COLO668 (cell line): ENCODE data around the gene MESD.

Source experiments
- DNase-seq: peaks from one replicate; lab custom pipeline; 2025; ENCODE audit not compliant: unreplicated experiment; lab: John Stamatoyannopoulos, UW

The MESD gene

DNA sequence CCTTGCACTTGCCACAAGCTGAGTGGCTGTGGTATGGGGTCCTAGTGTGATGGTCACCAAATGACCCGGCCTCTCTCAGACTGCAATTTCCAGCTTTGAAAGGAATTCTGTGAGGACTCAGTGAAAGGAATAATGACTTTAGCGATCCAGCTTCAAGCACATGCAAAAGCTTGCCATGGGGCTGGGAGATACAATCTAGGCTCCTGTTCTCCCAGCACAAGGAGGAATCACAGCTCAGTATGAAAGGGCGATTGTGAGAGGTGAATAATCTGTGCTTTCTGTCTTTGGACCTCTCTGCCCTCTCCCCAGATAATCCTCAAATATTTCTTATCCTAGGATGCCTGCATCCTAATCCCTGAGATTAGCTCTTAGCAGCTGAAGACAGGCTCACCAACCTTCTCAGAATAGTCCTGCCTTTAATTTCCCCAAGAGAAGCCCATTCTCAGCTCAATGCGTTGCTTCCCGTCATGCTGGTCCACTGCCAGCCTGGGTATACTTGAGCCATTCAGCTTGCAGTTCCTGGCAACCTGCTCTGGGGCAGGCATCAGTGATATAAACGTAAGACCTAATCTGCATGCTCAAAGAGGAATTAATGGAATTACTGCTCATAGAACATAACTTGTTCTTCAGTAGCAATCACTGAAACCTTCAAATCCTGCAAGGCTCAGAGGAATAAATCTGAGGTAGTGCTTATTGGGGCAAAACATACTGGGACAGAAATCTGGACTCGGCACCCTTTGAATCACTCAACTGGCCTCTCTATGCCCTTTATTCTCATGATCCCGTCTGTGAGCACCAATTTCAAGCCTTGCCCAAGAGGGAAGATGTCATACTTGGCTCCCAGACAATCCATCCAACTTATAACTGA lies 26.2 kb upstream of the MESD start:
- DNase-seq, result no peak

- no peak for DNase-seq
Measured at GRCh38 chr15:81014446-81015093, 25.0 kb upstream of the MESD start.

- no peak for DNase-seq
Measured at GRCh38 chr15:81013396-81013929, 23.8 kb upstream of the MESD start.

GRCh38 chr15:81012588-81012987 lies 23.0 kb upstream of the MESD start:
- peak; percentile 20 for DNase-seq

DNA sequence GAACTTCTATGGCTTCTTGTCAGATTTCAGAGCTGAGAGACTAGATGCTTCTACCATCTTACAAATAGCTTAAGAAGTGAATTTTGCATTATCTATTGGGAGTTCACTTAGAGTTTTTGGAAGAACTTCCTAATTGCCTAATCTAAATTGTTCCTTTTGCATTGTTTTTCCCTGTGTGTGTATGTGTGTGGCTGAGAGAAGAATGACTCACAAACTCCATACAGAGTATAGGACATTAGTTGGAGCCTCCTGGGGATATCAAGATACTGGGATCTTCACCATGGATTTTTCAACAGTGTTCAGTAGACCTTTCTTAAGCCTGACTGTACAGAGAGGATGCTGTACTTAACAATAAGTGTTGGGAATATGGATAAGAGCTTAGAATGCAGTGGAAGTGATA lies 22.0 kb upstream of the MESD start:
- DNase-seq, result no peak

- no peak for DNase-seq
Measured at GRCh38 chr15:81010086-81010485, 20.5 kb upstream of the MESD start.

GRCh38 chr15:81008312-81008711 lies 18.7 kb upstream of the MESD start:
- no peak for DNase-seq

DNA sequence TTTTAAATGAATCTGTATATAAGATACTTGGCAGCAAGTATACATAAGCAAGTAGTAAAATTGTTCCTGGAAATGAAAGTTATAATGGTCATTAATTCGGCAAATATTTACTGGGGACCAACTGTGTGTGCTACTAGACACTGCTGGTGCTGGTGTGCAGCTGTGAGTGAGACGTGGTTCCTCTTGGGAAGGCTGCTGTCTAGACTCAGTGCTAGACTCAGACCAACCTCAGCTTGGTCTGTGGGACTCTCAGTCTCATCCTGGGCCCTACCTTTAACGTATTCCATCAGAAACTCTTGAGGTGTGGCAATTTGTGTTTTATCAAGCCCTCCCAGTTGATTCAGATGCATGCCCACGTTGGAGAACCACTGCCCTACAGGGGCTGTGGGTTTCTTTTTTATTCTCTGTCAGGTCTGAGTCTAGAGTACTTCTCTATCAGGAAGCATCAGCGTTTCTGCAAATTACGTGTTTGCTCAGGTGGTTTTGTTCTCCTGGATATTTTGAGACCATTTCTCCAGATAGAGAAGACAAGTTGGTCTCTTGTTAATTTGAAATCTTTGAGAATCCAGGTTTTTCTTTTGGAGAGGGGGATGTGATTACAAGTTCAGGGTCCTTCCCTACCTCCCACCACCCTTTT lies 17.9 kb upstream of the MESD start:
- no peak for DNase-seq

DNA sequence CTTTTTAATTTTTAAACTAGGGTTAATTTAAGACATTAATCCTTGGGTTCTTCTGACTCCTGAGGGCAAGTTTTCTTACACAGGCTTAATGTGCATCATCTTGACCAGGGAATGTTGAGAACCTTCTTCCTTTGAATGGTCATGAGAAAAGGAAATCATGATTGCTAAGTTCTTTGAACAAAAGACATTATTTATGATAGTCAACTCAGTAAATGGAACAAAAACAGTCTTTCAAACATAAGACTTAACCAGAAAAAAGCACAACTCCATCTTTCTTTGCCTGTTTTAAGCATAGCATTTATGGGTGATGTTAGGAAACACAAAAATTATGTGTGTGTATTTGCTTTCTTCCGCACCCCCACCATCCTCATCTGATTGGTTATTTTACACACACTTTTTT lies 16.5 kb upstream of the MESD start:
- no peak for DNase-seq

DNA sequence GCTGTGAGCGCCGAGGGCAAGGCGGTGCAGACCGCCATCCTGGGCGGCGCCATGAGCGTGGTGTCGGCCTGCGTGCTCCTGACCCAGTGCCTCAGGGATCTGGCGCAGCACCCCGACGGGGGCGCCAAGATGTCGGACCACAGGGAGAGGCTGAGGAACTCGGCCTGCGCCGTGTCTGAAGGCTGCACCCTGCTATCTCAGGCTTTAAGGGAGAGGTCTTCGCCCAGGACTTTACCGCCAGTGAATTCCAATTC lies 13.4 kb upstream of the MESD start:
- DNase-seq, result no peak

DNA sequence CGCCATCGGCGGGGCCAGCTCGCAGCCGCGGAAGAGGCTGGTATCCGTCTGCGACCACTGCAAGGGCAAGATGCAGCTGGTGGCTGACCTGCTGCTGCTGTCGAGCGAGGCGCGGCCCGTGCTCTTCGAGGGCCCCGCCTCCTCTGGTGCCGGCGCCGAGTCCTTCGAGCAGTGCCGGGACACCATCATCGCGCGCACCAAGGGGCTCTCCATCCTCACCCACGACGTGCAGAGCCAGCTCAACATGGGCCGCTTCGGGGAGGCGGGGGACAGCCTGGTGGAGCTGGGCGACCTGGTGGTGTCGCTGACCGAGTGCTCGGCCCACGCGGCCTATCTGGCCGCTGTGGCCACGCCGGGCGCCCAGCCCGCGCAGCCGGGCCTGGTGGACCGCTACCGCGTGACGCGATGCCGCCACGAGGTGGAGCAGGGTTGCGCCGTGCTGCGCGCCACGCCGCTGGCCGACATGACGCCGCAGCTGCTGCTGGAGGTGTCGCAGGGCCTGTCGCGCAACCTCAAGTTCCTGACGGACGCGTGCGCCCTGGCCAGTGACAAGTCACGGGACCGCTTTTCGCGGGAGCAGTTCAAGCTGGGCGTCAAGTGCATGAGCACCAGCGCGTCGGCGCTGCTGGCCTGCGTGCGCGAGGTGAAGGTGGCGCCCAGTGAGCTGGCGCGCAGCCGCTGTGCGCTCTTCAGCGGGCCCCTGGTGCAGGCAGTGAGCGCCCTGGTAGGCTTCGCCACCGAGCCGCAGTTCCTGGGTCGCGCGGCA lies 12.9 kb upstream of the MESD start:
- peak; percentile 55 for DNase-seq

GRCh38 chr15:81002009-81002330 lies 12.4 kb upstream of the MESD start:
- no peak for DNase-seq

GRCh38 chr15:81001152-81002008 lies 11.8 kb upstream of the MESD start:
- peak; percentile 80 for DNase-seq

- DNase-seq, result peak; percentile 91
Measured at GRCh38 chr15:81000624-81001151, 11.1 kb upstream of the MESD start, which contains the start of gene TLNRD1. Gene TLNRD1 (plus strand): TSS chr15:81000923. CDS start chr15:81002272, 1,349 bp downstream.

GRCh38 chr15:81000144-81000623 lies 10.6 kb upstream of the MESD start:
- DNase-seq, result peak; percentile 40

- DNase-seq, result peak; percentile 62
Measured at GRCh38 chr15:80999623-81000036, 10.0 kb upstream of the MESD start.

GRCh38 chr15:80998251-80998650 lies 8.6 kb upstream of the MESD start:
- no peak for DNase-seq

DNA sequence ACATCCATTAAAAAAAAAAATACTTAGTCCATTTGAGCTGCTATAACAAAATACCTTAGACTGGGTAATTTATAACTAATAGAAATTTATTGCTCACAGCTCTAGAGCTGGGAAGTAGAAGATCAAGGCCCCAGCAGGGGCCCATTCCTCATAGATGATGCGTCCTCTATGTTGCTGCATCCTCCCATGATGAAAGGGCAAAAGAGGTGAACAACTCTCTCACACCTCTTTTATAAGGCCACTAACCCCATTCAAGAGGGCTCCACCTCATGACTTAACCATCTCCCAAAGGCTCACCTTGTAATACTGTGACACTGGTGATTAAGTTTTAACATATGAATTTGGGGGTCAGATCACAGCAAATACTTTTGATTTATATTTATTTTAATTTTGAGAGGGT lies 8.1 kb upstream of the MESD start:
- no peak for DNase-seq

- DNase-seq, result no peak
Measured at GRCh38 chr15:80996247-80996646, 6.6 kb upstream of the MESD start.

DNA sequence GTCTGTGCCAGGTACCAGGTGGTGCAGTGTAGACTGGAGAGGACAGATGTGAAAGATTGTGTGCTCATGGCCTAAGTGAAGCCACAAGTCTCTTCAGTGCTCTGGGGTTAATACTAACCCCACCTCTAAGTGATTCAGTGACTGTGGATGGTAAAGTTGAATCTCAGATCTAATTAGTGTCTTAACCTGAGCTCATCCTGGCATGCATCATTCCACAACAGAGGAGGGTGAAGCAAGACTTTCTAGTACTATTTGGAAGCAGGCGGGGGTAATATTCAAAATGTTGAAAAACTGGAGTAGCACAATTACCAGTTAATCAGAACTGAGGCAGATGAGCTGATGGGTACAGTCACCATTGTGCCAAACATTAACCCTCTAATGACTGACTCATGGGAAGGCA lies 2.8 kb upstream of the MESD start:
- DNase-seq, result no peak
